SIG-M5 (cell line): ENCODE data around the gene ENPP4.
"Not testable (repeated sequence)": the region's sequence is repeated elsewhere in the genome, so short reads cannot be mapped to it uniquely, and the experiment has no call there.

Experiments used
- DNase-seq: peaks from one replicate; lab custom pipeline; 2025; lab: John Stamatoyannopoulos, UW

The ENPP4 gene

GRCh38 chr6:46129629-46130511 is at the start of gene ENPP4:
Gene ENPP4 (plus strand): TSS chr6:46129989. CDS start chr6:46139584, 9,595 bp downstream.
- DNase-seq: no peak

GRCh38 chr6:46080111-46080510 is 49.7 kb upstream of the ENPP4 start:
- no peak for DNase-seq

GRCh38 chr6:46085688-46086087 is 44.1 kb upstream of the ENPP4 start:
- not testable (repeated sequence) for DNase-seq

GRCh38 chr6:46090115-46091079 is 39.4 kb upstream of the ENPP4 start:
- no peak for DNase-seq

GRCh38 chr6:46091080-46091478 is 38.7 kb upstream of the ENPP4 start:
- DNase-seq: no peak

- no peak for DNase-seq
These were observed 34.5 kb upstream of the ENPP4 start for GRCh38 chr6:46095251-46095650.

GRCh38 chr6:46097366-46097765 is 32.4 kb upstream of the ENPP4 start:
- no peak for DNase-seq

- no peak for DNase-seq
These were observed 31.1 kb upstream of the ENPP4 start for GRCh38 chr6:46098678-46099077.

GRCh38 chr6:46099952-46100351 is 29.8 kb upstream of the ENPP4 start:
- no peak for DNase-seq

- no peak for DNase-seq
These were observed 27.7 kb upstream of the ENPP4 start for GRCh38 chr6:46102123-46102522.

GRCh38 chr6:46103441-46104115 is 26.2 kb upstream of the ENPP4 start:
- no peak for DNase-seq

GRCh38 chr6:46104209-46104608 is 25.6 kb upstream of the ENPP4 start:
- DNase-seq: no peak

GRCh38 chr6:46105568-46105967 is 24.2 kb upstream of the ENPP4 start:
- no peak for DNase-seq

GRCh38 chr6:46113370-46113769 is 16.4 kb upstream of the ENPP4 start:
- DNase-seq: no peak

- DNase-seq: no peak
These were observed 14.2 kb upstream of the ENPP4 start for GRCh38 chr6:46115634-46116033.

- no peak for DNase-seq
These were observed 13.5 kb upstream of the ENPP4 start for GRCh38 chr6:46116289-46116688.

GRCh38 chr6:46118157-46118556 is 11.6 kb upstream of the ENPP4 start:
- DNase-seq: no peak

GRCh38 chr6:46118836-46119235 is 11.0 kb upstream of the ENPP4 start:
- DNase-seq: no peak

- DNase-seq: not testable (repeated sequence)
These were observed 10.1 kb upstream of the ENPP4 start for GRCh38 chr6:46119679-46120078.

- DNase-seq: no peak
These were observed 1.3 kb upstream of the ENPP4 start for GRCh38 chr6:46128476-46128875.

GRCh38 chr6:46129291-46129628 is 529 bp upstream of the ENPP4 start:
- no peak for DNase-seq

- no peak for DNase-seq
These were observed 877 bp downstream of the ENPP4 start for GRCh38 chr6:46130666-46131065.
